ENCODE measurements around the gene MCUB.
A peak's percentile ranks its signal among the peaks of the same experiment; 100 is the strongest.

The MCUB gene

DNA sequence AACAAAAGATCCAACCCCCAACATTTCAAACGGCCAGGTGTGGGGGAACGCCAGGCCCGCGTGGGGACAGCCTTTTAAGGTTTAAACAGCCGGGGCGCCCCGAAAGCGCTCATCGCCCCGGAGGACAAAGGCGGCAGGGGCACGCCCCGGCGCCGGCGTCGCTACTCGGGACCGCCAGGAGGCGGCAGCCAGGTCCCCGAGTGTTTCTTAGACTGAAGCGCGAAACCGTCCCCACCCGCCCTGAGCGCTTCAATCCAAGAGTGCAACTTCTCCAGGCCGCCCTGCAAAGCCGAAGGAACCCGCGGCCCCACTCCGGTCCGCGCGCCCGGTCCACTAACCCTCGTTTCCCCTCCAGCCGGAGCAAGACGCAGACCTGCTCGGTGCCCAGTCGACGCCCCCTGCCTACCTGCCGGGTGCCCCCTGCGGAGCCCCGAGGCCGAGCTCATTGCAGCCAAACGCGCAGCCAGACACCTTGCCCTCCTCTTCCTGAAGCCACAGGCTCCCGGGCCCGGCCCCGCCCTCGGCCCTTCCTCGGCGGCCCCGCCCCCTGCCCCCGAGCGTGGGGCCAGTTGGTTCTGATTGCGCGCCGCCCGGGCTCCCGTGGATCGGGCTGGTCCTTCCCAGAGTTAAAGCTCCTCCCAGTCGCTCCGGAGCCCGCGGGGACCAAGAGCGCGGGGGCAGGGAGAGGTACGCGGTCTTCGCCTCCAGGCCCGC is 143.1 kb downstream of the MCUB start, which contains the start of gene CASP6:
Gene CASP6 (minus strand): TSS at position 496 of the 714 bp plus-strand sequence. CDS start 50 bp downstream, at position 446.
- H3K27me3 ChIP-seq (replicated peaks; ENCODE audit: control insufficient read depth, insufficient read depth, low read length): no peaks in the 10 kb centered on the region
- H3K36me3 ChIP-seq (ENCODE audit: control insufficient read depth, insufficient read depth, low read length): no peaks in the 10 kb centered on the region; the same call in 1 of the 2 replicates
- DNase-seq (ENCODE audit: extremely low read depth, insufficient read length): peak; percentile 91
- H3K4me3 ChIP-seq (replicated peaks; ENCODE audit: low read depth, low read length): peak within 1 kb of the TSS; percentile 89
- TF ChIP-seq CTCF (IDR thresholded peaks at IDR 0.05; ENCODE audit: insufficient read depth, low read length, poor library complexity, severe bottlenecking): peak; percentile 82

- no peak for DNase-seq (ENCODE audit: extremely low read depth, insufficient read length)
- TF ChIP-seq CTCF (IDR thresholded peaks at IDR 0.05; ENCODE audit: insufficient read depth, low read length, poor library complexity, severe bottlenecking): no peak
These were observed 143.8 kb downstream of the MCUB start for GRCh38 chr4:109703664-109704361.

GRCh38 chr4:109708435-109708834 is 148.4 kb downstream of the MCUB start:
- DNase-seq (ENCODE audit: extremely low read depth, insufficient read length): no peak
- H3K4me3 ChIP-seq (replicated peaks; ENCODE audit: low read depth, low read length): no peak overlapping the region
- no peaks in the 10 kb centered on the region for H3K27me3 ChIP-seq (replicated peaks; ENCODE audit: control insufficient read depth, insufficient read depth, low read length)
- no peak for TF ChIP-seq CTCF (IDR thresholded peaks at IDR 0.05; ENCODE audit: insufficient read depth, low read length, poor library complexity, severe bottlenecking)
- H3K36me3 ChIP-seq (ENCODE audit: control insufficient read depth, insufficient read depth, low read length): no peaks in the 10 kb centered on the region

More at GRCh38 chr4:109703664-109704361, 143.8 kb downstream of the MCUB start:
- Histone ChIP-seq H3K36me3 (ENCODE audit: control insufficient read depth, insufficient read depth, low read length) (no peaks in the 10 kb centered on the region), H3K4me3 (replicated peaks; ENCODE audit: low read depth, low read length) (peak overlapping the region; percentile 89), H3K27me3 (replicated peaks; ENCODE audit: control insufficient read depth, insufficient read depth, low read length) (no peaks in the 10 kb centered on the region)

GRCh38 chr4:109708990-109709389 is 148.9 kb downstream of the MCUB start:
- Histone ChIP-seq H3K4me3 (replicated peaks; ENCODE audit: low read depth, low read length) (no peak overlapping the region), H3K27me3 (replicated peaks; ENCODE audit: control insufficient read depth, insufficient read depth, low read length) (no peaks in the 10 kb centered on the region), H3K36me3 (ENCODE audit: control insufficient read depth, insufficient read depth, low read length) (no peaks in the 10 kb centered on the region)
- no peak for TF ChIP-seq CTCF (IDR thresholded peaks at IDR 0.05; ENCODE audit: insufficient read depth, low read length, poor library complexity, severe bottlenecking)
- DNase-seq (ENCODE audit: extremely low read depth, insufficient read length): no peak

GRCh38 chr4:109713500-109713899 is 153.5 kb downstream of the MCUB start:
- no peaks in the 10 kb centered on the region for H3K36me3 ChIP-seq (ENCODE audit: control insufficient read depth, insufficient read depth, low read length)
- no peak for TF ChIP-seq CTCF (IDR thresholded peaks at IDR 0.05; ENCODE audit: insufficient read depth, low read length, poor library complexity, severe bottlenecking)
- no peak overlapping the region for H3K4me3 ChIP-seq (replicated peaks; ENCODE audit: low read depth, low read length)

More at GRCh38 chr4:109713500-109713899, 153.5 kb downstream of the MCUB start:
- no peaks in the 10 kb centered on the region for H3K27me3 ChIP-seq (replicated peaks; ENCODE audit: control insufficient read depth, insufficient read depth, low read length)
- DNase-seq (ENCODE audit: extremely low read depth, insufficient read length): no peak
